ENCODE results near the gene MBNL2. TPM values are rescaled to one million over a fixed set of nuclear protein-coding genes. Genes with fewer than 3 reads are reported as not detected.
A peak's percentile ranks its signal among the peaks of the same experiment; 100 is the strongest.

The MBNL2 gene
- total RNA-seq, 1 experiment from 2014 or later = 0.17 TPM

DNA sequence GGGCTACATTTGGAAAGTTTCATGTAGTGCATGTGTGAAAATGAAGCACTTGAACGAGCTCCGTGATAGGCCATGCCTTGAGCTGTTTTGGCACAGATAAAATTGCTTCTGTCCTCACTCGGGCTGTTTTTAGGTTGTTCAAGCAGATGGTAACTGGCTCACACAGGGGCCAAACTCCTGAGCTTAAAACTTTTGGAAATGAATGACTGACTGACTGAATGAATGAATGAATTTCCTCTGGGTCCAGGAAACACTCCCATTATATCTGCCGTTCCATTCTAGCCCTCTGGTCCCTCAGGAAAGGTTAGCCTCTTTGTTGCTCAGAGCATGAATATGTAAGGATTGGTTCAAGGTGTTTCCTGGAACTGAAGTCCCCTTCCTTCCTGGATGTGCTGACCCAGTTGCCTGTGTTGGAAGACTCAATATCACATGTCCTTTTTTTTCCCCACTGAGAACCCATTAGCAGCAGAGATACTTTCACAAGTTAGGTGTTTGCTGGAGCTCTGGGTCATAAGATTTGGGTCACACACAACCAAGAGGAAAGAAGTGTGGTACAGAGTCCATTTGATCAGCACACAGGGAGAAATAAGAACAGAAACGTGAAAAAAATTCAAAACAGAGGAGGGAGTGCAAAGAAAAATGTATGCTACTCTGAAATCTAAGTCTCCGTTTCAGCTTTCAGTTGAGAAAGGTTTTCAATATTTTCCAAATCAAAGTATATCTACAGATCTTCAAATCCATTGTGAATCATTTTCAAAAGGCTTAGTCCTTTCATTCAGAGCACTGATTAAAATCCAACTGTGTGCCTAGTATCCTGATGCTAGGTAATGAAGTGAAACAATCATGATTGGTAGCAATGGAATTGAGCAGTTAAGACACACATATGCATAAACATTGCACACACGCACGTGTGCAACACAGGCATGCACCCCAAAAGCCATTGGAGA lies 18.9 kb downstream of the MBNL2 start:
- Histone ChIP-seq H3K23ac (ENCODE audit: insufficient read length, low read depth, low read length) (no peak overlapping the region), H3K18ac (ENCODE audit: insufficient read length, low read depth, low read length) (no peak overlapping the region), H3K4ac (ENCODE audit: low read depth, low read length) (no peak overlapping the region), H3K23me2 (ENCODE audit: insufficient read length, low read depth, low read length, poor library complexity, severe bottlenecking) (no peaks in the 10 kb centered on the region), H3K4me1 (ENCODE audit: insufficient read depth, low read length) (peaks cover 11% of the 10 kb centered on the region; the same call in 1 of the 2 replicates), H2BK120ac (ENCODE audit: low read depth, low read length, poor library complexity, severe bottlenecking) (no peak overlapping the region), H2AFZ (ENCODE audit: low read length) (no peak overlapping the region), H3K14ac (ENCODE audit: insufficient read depth, low read length) (no peak overlapping the region), H3K79me1 (ENCODE audit: insufficient read depth, low read depth, low read length, poor library complexity, severe bottlenecking) (no peaks in the 10 kb centered on the region), H2BK5ac (ENCODE audit: insufficient read length, low read length) (no peak overlapping the region), H3K4me2 (ENCODE audit: insufficient read depth, insufficient read length, low read length) (no peak overlapping the region), H2BK20ac (ENCODE audit: low read depth, low read length, poor library complexity, severe bottlenecking) (no peak overlapping the region), H2AK5ac (ENCODE audit: insufficient read length, low read length) (no peak overlapping the region), H3K9me3 (ENCODE audit: control insufficient read depth, low read depth, low read length) (no peaks in the 10 kb centered on the region), H3K27me3 (ENCODE audit: insufficient read depth, low read length) (no peaks in the 10 kb centered on the region; the same call in 1 of the 2 replicates), H3K9ac (ENCODE audit: extremely low read depth, insufficient read length, low read length) (peak overlapping the region; percentile 11), H4K5ac (ENCODE audit: insufficient read length, low read depth, low read length) (no peak overlapping the region), H3K56ac (ENCODE audit: insufficient read length, low read depth, low read length) (no peak overlapping the region), H2BK12ac (ENCODE audit: insufficient read length, low read depth, low read length) (no peak overlapping the region), H3K79me2 (ENCODE audit: insufficient read depth, low read length) (no peaks in the 10 kb centered on the region), H4K91ac (ENCODE audit: insufficient read length, low read depth, low read length) (no peak overlapping the region), H4K8ac (replicated peaks; ENCODE audit: insufficient read length, low read depth, low read length) (no peak overlapping the region), H3K27ac (ENCODE audit: insufficient read length, low read depth, low read length) (no peak overlapping the region), H3T11ph (ENCODE audit: low read length) (no peak overlapping the region), H4K20me1 (ENCODE audit: control insufficient read depth, insufficient read depth, insufficient read length) (no peaks in the 10 kb centered on the region), H2BK15ac (ENCODE audit: low read depth, low read length) (no peak overlapping the region)
- H3K9me3 Mint-ChIP-seq = no peaks in the 10 kb centered on the region
- WGBS (ENCODE audit: extremely low coverage, insufficient read length, low lambda C conversion rate) = no CpG with 5 or more reads among the region's 8 CpGs
- H3K27me3 Mint-ChIP-seq (ENCODE audit: low read depth) = peaks cover 94% of the 10 kb centered on the region
- H3K36me3 Mint-ChIP-seq (ENCODE audit: insufficient read depth in 1 of 3, low read depth in 3 of 3) = no peaks in the 10 kb centered on the region
- TF ChIP-seq, protein P1, sequence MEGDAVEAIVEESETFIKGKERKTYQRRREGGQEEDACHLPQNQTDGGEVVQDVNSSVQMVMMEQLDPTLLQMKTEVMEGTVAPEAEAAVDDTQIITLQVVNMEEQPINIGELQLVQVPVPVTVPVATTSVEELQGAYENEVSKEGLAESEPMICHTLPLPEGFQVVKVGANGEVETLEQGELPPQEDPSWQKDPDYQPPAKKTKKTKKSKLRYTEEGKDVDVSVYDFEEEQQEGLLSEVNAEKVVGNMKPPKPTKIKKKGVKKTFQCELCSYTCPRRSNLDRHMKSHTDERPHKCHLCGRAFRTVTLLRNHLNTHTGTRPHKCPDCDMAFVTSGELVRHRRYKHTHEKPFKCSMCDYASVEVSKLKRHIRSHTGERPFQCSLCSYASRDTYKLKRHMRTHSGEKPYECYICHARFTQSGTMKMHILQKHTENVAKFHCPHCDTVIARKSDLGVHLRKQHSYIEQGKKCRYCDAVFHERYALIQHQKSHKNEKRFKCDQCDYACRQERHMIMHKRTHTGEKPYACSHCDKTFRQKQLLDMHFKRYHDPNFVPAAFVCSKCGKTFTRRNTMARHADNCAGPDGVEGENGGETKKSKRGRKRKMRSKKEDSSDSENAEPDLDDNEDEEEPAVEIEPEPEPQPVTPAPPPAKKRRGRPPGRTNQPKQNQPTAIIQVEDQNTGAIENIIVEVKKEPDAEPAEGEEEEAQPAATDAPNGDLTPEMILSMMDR (conservative IDR thresholded peaks at IDR 0.05) = no peak
- peaks cover 24 to 29% of the 10 kb centered on the region in 2 experiments for H3K4me1 Mint-ChIP-seq
- H3K4me3 Mint-ChIP-seq = no peak overlapping the region
- no peak overlapping the region for H3K27ac Mint-ChIP-seq
- DNase-seq = no peak

Measured in H9 (cell line).